Ovary (tissue), 9 donors: ENCODE results near the gene SLC16A3. TPM values are rescaled to one million over a fixed set of nuclear protein-coding genes. Genes with fewer than 3 reads are reported as not detected.

Experiments used
- DNase-seq, 5 donors: peaks; one replicate each; pipeline ENCODE4 v3.0.0-alpha.2; 2019 to 2020
- H3K27ac ChIP-seq, 2 donors: fragments of 200-600 bp; one replicate each; pipeline versions ENCODE4 v1.5.1 to v1.8.0; 2019 to 2022
- H3K27me3 ChIP-seq: fragments of 200-600 bp; one replicate; pipeline ENCODE4 v1.8.0; 2022
- H3K36me3 ChIP-seq: fragments of 200-600 bp; sonication (generic); one replicate; pipeline ENCODE4 v1.5.1; 2019
- H3K4me1 ChIP-seq: one replicate; pipeline ENCODE4 v1.8.1; 2013; ENCODE audit warnings: mild to moderate bottlenecking, moderate library complexity; ENCODE audit not compliant: insufficient read depth
- H3K4me3 ChIP-seq: fragments of 200-600 bp; sonication (generic); one replicate; pipeline ENCODE4 v1.5.1; 2017
- H3K9me3 ChIP-seq, 2 donors: fragments of 200-600 bp in 1 of 2; sonication (generic) in 1 of 2; one replicate each; pipeline versions ENCODE4 v1.5.1 to v1.8.1; 2013 to 2019; ENCODE audit warnings: mild to moderate bottlenecking in 1 of 2, moderate library complexity in 1 of 2
- CTCF ChIP-seq, 3 donors: fragments of 450-650 bp in 2 of 3; fragments of 200-600 bp in 1 of 3; IDR thresholded peaks; one replicate each; pipeline versions ENCODE4 v1.5.1 to v1.8.0; 2016 to 2022; ENCODE audit warnings: antibody characterized with exemption in 3 of 3, mild to moderate bottlenecking in 1 of 3
- EP300 ChIP-seq: sonication (generic); formaldehyde crosslinking; IDR thresholded peaks from one replicate; pipeline ENCODE4 v1.6.1; 2017; ENCODE audit warnings: antibody characterized with exemption
- POLR2A ChIP-seq: fragments of 450-650 bp; IDR thresholded peaks from one replicate; pipeline ENCODE4 v1.6.1; 2017; ENCODE audit warnings: antibody characterized with exemption, mild to moderate bottlenecking, moderate library complexity
- WGBS, 3 donors: extraction: QIAGEN DNeasy Blood & Tissue Kit in 1 of 3; methylation state at CpG; one replicate each; pipeline versions ENCODE4 v1.1.5 to v1.1.7; 2013 to 2017; 5-methylcytosine and 5-hydroxymethylcytosine counted together
- intact Hi-C, 4 donors: fragments of 100-400 bp; cut with DNase I; formaldehyde crosslinking; loops; one replicate each; pipeline versions ENCODE4 v1.11.0 to v1.15.1; 2022 to 2023
- polyA plus RNA-seq, 2 donors: library from polyadenylated mRNA; stranded (reverse); fragments of 200-250 nt in 1 of 2; fragments of 350-450 nt in 1 of 2; fragmentation: Illumina TruSeq in 1 of 2; extraction: RNeasy Lipid Tissue Mini Kit (QIAGEN cat#74804) in 1 of 2; gene quantifications; one replicate each; pipeline ENCODE4 v1.2.3, GENCODE V29; 2013 to 2014
- total RNA-seq, 7 donors: library from RNA; depleted of rRNA in 2 of 7; stranded (reverse); fragments of >200 nt in 2 of 7; fragmentation: NEBNext Ultra II Directional in 3 of 7; extraction: Animal tissue kit (Norgen Biotek cat#: 25700) in 3 of 7; gene quantifications; one replicate each; pipeline versions ENCODE4 v1.1.0 to v1.2.4, GENCODE V29; 2016 to 2023
- donor health status: DM: no; HTN: no; CAD: no; lungs with moderate emphysema.
- donor health status: DM: no; HTN: no; CAD: no.
- donor health status: Bipolar disorder and iron deficiency.
- donor health status: DM: yes; HTN: yes; CAD: no.
- donor health status: DM: no; HTN: no; CAD: no.
- donor health status: DM: yes; HTN: yes; CAD: no.

The SLC16A3 gene
- total and polyA plus RNA-seq, 9 donors, result 3.5 to 23.2 (median 15.8) TPM

- peak in 3 of 5 donors; percentile 19 to 60 (median 51) for DNase-seq
- 45 to 74% (median 71%) methylated on average over 21 to 22 of the region's 22 CpGs for WGBS, 3 donors
- Histone ChIP-seq H3K27ac (peak overlapping the region; percentile 65 to 67), H3K4me1 (peaks cover 65% of the 10 kb centered on the region), H3K9me3 (no peaks in the 10 kb centered on the region), H3K4me3 (no peak overlapping the region), H3K27me3 (no peaks in the 10 kb centered on the region), H3K36me3 (no peaks in the 10 kb centered on the region)
- no peak for TF ChIP-seq EP300
- TF ChIP-seq POLR2A, result no peak
- TF ChIP-seq CTCF (IDR thresholded peaks at IDR 0.05), result no peak
- intact Hi-C loops, result loop anchor here in 3 of 4 donors (5.0 to 10.0 kb wide), 3 partner anchors 55 to 85 kb away; no protein-coding TSS in a partner anchor
These were observed 11.2 kb downstream of the SLC16A3 start for GRCh38 chr17:82239926-82240505.

- no peak overlapping the region for H3K4me3 ChIP-seq
- intact Hi-C loops, result loop anchor here in 2 of 4 donors (1.0 to 10.0 kb wide), 2 partner anchors 13 to 84 kb away; no protein-coding TSS in a partner anchor
- H3K27me3 ChIP-seq, result no peaks in the 10 kb centered on the region
- peaks cover 65% of the 10 kb centered on the region for H3K4me1 ChIP-seq
- H3K27ac ChIP-seq, result peak overlapping the region; percentile 65 to 67
- TF ChIP-seq EP300 (no peak), POLR2A (no peak), CTCF (IDR thresholded peaks at IDR 0.05) (no peak)
- DNase-seq, result peak in 2 of 5 donors; percentile 40 to 53
- WGBS, 3 donors, result 51 to 64% (median 56%) methylated on average over 18 to 20 of the region's 20 CpGs
- no peaks in the 10 kb centered on the region for H3K9me3 ChIP-seq
- no peaks in the 10 kb centered on the region for H3K36me3 ChIP-seq
These were observed 11.8 kb downstream of the SLC16A3 start for GRCh38 chr17:82240506-82241182.

- intact Hi-C loops, result loop anchor here in 2 of 4 donors (1.0 to 10.0 kb wide), 2 partner anchors 12 to 83 kb away; no protein-coding TSS in a partner anchor
- no peak for TF ChIP-seq CTCF (IDR thresholded peaks at IDR 0.05)
- TF ChIP-seq EP300, result no peak
- TF ChIP-seq POLR2A, result no peak
- peak overlapping the region; percentile 65 to 67 for H3K27ac ChIP-seq
- no peaks in the 10 kb centered on the region for H3K9me3 ChIP-seq
- no peak overlapping the region for H3K4me3 ChIP-seq
- peak in 4 of 5 donors; percentile 57 to 78 (median 72) for DNase-seq
- H3K36me3 ChIP-seq, result no peaks in the 10 kb centered on the region
- no peaks in the 10 kb centered on the region for H3K27me3 ChIP-seq
- peaks cover 61% of the 10 kb centered on the region for H3K4me1 ChIP-seq
- WGBS, 3 donors, result 28 to 32% (median 29%) methylated on average over 26 to 27 of the region's 27 CpGs
These were observed 12.5 kb downstream of the SLC16A3 start for GRCh38 chr17:82241183-82241925.

GRCh38 chr17:82241926-82242697, 13.3 kb downstream of the SLC16A3 start:
- 18 to 24% (median 20%) methylated on average over 20 of the region's 20 CpGs for WGBS, 3 donors
- peak in 4 of 5 donors; percentile 82 to 87 (median 85) for DNase-seq
- TF ChIP-seq CTCF (IDR thresholded peaks at IDR 0.05) (no peak), EP300 (no peak), POLR2A (no peak)
- Histone ChIP-seq H3K27me3 (no peaks in the 10 kb centered on the region), H3K4me3 (no peak overlapping the region), H3K4me1 (peaks cover 61% of the 10 kb centered on the region), H3K9me3 (no peaks in the 10 kb centered on the region), H3K27ac (peak overlapping the region; percentile 65 to 67), H3K36me3 (no peaks in the 10 kb centered on the region)
- intact Hi-C loops, result loop anchor here in 3 of 4 donors (1.0 to 10.0 kb wide), 3 partner anchors 11 to 83 kb away; no protein-coding TSS in a partner anchor
